HepG2 (cell line): ENCODE data around the gene FASTKD1. TPM values are rescaled to one million over a fixed set of nuclear protein-coding genes. Genes with fewer than 3 reads are reported as not detected.

ENCODE experiments used
- ADNP ChIP-seq: sonication (generic); formaldehyde crosslinking; IDR thresholded peaks from 2 replicates; pipeline ENCODE4 v1.4.0; 2020; ENCODE audit warnings: missing genetic modification reagents
- ATF1 ChIP-seq: IDR thresholded peaks from 2 replicates; pipeline ENCODE4 v1.6.1; 2016; ENCODE audit warnings: mild to moderate bottlenecking, control low read depth
- CCAR2 ChIP-seq: fragments of 200-400 bp; formaldehyde crosslinking; optimal IDR thresholded peaks from 2 replicates; pipeline ENCODE3; 2018; ENCODE audit warnings: low read depth, mild to moderate bottlenecking, low read length, moderate library complexity
- CEBPZ ChIP-seq: IDR thresholded peaks from 2 replicates; pipeline ENCODE4 v1.6.1; 2012; ENCODE audit warnings: low read length, improper control_type of control experiment
- FOXM1 ChIP-seq: sonication (generic); formaldehyde crosslinking; IDR thresholded peaks from 2 replicates; pipeline ENCODE4 v1.5.0; 2020; ENCODE audit warnings: missing genetic modification reagents
- GABPA ChIP-seq, 2 experiments: IDR thresholded peaks; 2 replicates each; pipeline ENCODE4 v1.6.1; 2011 to 2016; ENCODE audit warnings: low read depth in 2 of 2, low read length in 1 of 2, missing biosample characterization in 1 of 2, missing genetic modification characterization in 1 of 2
- GPBP1L1 ChIP-seq: sonication (generic); formaldehyde crosslinking; IDR thresholded peaks from 2 replicates; pipeline ENCODE4 v1.5.0; 2020; ENCODE audit warnings: mild to moderate bottlenecking, missing genetic modification reagents
- ISX ChIP-seq: sonication (generic); formaldehyde crosslinking; conservative IDR thresholded peaks from 2 replicates; pipeline ENCODE4 v1.5.0; 2020; ENCODE audit warnings: missing genetic modification reagents
- MXD1 ChIP-seq: sonication (generic); formaldehyde crosslinking; IDR thresholded peaks from 2 replicates; pipeline ENCODE4 v1.4.0; 2020; ENCODE audit warnings: mild to moderate bottlenecking, missing genetic modification reagents
- NCOR1 ChIP-seq: fragments of 200-600 bp; sonication (generic); IDR thresholded peaks from 2 replicates; pipeline ENCODE4 v1.7.0; 2017; ENCODE audit warnings: antibody characterized with exemption, low read length, borderline replicate concordance
- RFXANK ChIP-seq: IDR thresholded peaks from 2 replicates; pipeline ENCODE4 v1.6.1; 2016
- RXRB ChIP-seq: IDR thresholded peaks from 2 replicates; pipeline ENCODE4 v1.6.1; 2016; ENCODE audit warnings: borderline replicate concordance, missing genetic modification reagents, missing compliant biosample characterization
- SRSF1 ChIP-seq: fragments of 200-400 bp; formaldehyde crosslinking; optimal IDR thresholded peaks from 2 replicates; pipeline ENCODE3; 2017; ENCODE audit warnings: mild to moderate bottlenecking, low read depth, low read length, moderate library complexity
- STAG1 ChIP-seq: sonication (generic); formaldehyde crosslinking; IDR thresholded peaks from 2 replicates; pipeline ENCODE4 v1.4.0; 2020; ENCODE audit warnings: missing genetic modification reagents
- TARDBP ChIP-seq: sonication (generic); formaldehyde crosslinking; IDR thresholded peaks from 2 replicates; pipeline ENCODE4 v1.8.0; 2022; ENCODE audit warnings: mild to moderate bottlenecking, missing genetic modification reagents
- ZNF18 ChIP-seq: sonication (generic); formaldehyde crosslinking; IDR thresholded peaks from 2 replicates; pipeline ENCODE4 v1.8.0; 2022; ENCODE audit warnings: mild to moderate bottlenecking, missing genetic modification reagents; ENCODE audit not compliant: insufficient replicate concordance
- ZNF367 ChIP-seq: sonication (generic); formaldehyde crosslinking; IDR thresholded peaks from 2 replicates; pipeline ENCODE4 v1.4.0; 2020; ENCODE audit warnings: missing genetic modification reagents, borderline replicate concordance
- ZNF512B ChIP-seq: sonication (generic); formaldehyde crosslinking; IDR thresholded peaks from 2 replicates; pipeline ENCODE4 v1.5.1; 2020; ENCODE audit warnings: missing genetic modification reagents, mild to moderate bottlenecking, borderline replicate concordance
- ZSCAN25 ChIP-seq: sonication (generic); formaldehyde crosslinking; IDR thresholded peaks from 2 replicates; pipeline ENCODE4 v1.8.0; 2022; ENCODE audit warnings: mild to moderate bottlenecking, missing genetic modification reagents
- polyA plus RNA-seq, 8 experiments: library from polyadenylated mRNA; depleted of rRNA in 3 of 8; stranded (reverse) in 7 of 8; unstranded in 1 of 8; fragments of >200 nt; fragmentation: Illumina TruSeq in 4 of 8; extraction: Trizol in 4 of 8; gene quantifications; 2 replicates each; pipeline versions ENCODE4 v1.2.1 to v1.2.3, GENCODE V29; 2011 to 2016; ENCODE audit warnings: low read depth in 4 of 8, missing spikeins in 1 of 8, mixed read lengths in 1 of 8; ENCODE audit not compliant: insufficient read depth in 1 of 8
- total RNA-seq, 5 experiments: library from RNA; depleted of rRNA; stranded (reverse); fragments of >200 nt; fragmentation: Illumina TruSeq; extraction: Trizol; gene quantifications; 2 replicates each; pipeline ENCODE4 v1.2.3, GENCODE V29; 2016; ENCODE audit warnings: low read depth in 1 of 5

The FASTKD1 gene
- total and polyA plus RNA-seq, 2 of the 13 experiments (the other 11 are each of a cell fraction or from before 2014, with no cell fraction given), result 35.0 to 38.0 TPM

GRCh38 chr2:169584005-169584877, 10.6 kb upstream of the FASTKD1 start, which contains the start of gene PPIG (continued):
- peak; percentile 94 for TF ChIP-seq MXD1 (CRISPR knock-in tag)
- TF ChIP-seq RXRB (CRISPR knock-in tag), result peak; percentile 72; the same call in 1 of the 2 replicates
- no peak for TF ChIP-seq ZNF367 (CRISPR knock-in tag)
- TF ChIP-seq ISX (CRISPR knock-in tag), result 0 out of 2 replicates have a peak, but pooled peaks have one; percentile 3
- TF ChIP-seq GPBP1L1 (CRISPR knock-in tag), result no peak
- TF ChIP-seq ZNF18 (CRISPR knock-in tag), result no peak
- no peak for TF ChIP-seq ADNP
- TF ChIP-seq ZSCAN25 (CRISPR knock-in tag), result peak; percentile 51; the same call in 1 of the 2 replicates
- peak; percentile 99 for TF ChIP-seq SRSF1
- peak; percentile 81 for TF ChIP-seq GABPA (IDR thresholded peaks at IDR 0.05; ENCODE audit: low read depth, low read length)
- peak; percentile 99 for TF ChIP-seq GABPA (CRISPR knock-in tag; IDR thresholded peaks at IDR 0.05; ENCODE audit: low read depth)
- TF ChIP-seq ATF1, result peak; percentile 100
- TF ChIP-seq CCAR2, result no peak
- peak; percentile 63; the same call in 1 of the 2 replicates for TF ChIP-seq NCOR1
- no peak for TF ChIP-seq STAG1 (CRISPR knock-in tag)
- TF ChIP-seq TARDBP (CRISPR knock-in tag), result peak; percentile 88
- no peak for TF ChIP-seq CEBPZ
- no peak for TF ChIP-seq FOXM1 (CRISPR knock-in tag)
- 0 out of 2 replicates have a peak, but pooled peaks have one; percentile 27 for TF ChIP-seq RFXANK (CRISPR knock-in tag)
- TF ChIP-seq ZNF512B, result peak; percentile 50; the same call in 1 of the 2 replicates
